Osteocyte (in vitro differentiated cells): ENCODE data around the gene TRA2A. TPM values are rescaled to one million over a fixed set of nuclear protein-coding genes. Genes with fewer than 3 reads are reported as not detected.

ENCODE experiments used
- DNase-seq: peaks from one replicate; pipeline ENCODE4 v3.0.0; 2021; ENCODE audit warnings: mixed read lengths; ENCODE audit not compliant: unreplicated experiment; ENCODE audit errors: extremely low spot score
- H3K27ac Mint-ChIP-seq: one replicate; pipeline ENCODE4 v1.8.0; 2021; ENCODE audit warnings: mild to moderate bottlenecking, mixed read lengths; ENCODE audit not compliant: unreplicated experiment
- H3K27me3 Mint-ChIP-seq: one replicate; pipeline ENCODE4 v1.8.0; 2021; ENCODE audit warnings: mixed read lengths; ENCODE audit not compliant: unreplicated experiment
- H3K36me3 Mint-ChIP-seq: one replicate; pipeline ENCODE4 v1.8.0; 2021; ENCODE audit warnings: mixed read lengths; ENCODE audit not compliant: unreplicated experiment
- H3K4me1 Mint-ChIP-seq: one replicate; pipeline ENCODE4 v1.8.0; 2021; ENCODE audit warnings: mixed read lengths; ENCODE audit not compliant: unreplicated experiment
- H3K4me3 Mint-ChIP-seq: one replicate; pipeline ENCODE4 v1.8.0; 2021; ENCODE audit warnings: mild to moderate bottlenecking, moderate library complexity, mixed read lengths; ENCODE audit not compliant: unreplicated experiment
- H3K9me3 Mint-ChIP-seq: one replicate; pipeline ENCODE4 v1.8.0; 2021; ENCODE audit warnings: mixed read lengths; ENCODE audit not compliant: unreplicated experiment
- long read RNA-seq: library from polyadenylated mRNA; unstranded; transcript quantifications from one replicate; pipeline ENCODE4 v2.0.0, GENCODE V29; 2021
- total RNA-seq: library from RNA; stranded (reverse); gene quantifications from 2 replicates; pipeline ENCODE4 v1.2.1, GENCODE V29; 2021
- TF ChIP-seq, protein P1 (sequence below): fragments of 200-600 bp; sonication (generic); IDR thresholded peaks from 2 replicates; pipeline ENCODE4 v1.5.0; 2021; ENCODE audit warnings: antibody characterized with exemption, mild to moderate bottlenecking, moderate library complexity

The TRA2A gene
- 78.8 and 79.0 TPM in 2 replicates for total RNA-seq
- long read RNA-seq, transcript TRA2A-201 (8 exons, 1,845 nt), result major isoform, 101 of 152 reads
- long read RNA-seq, partial matches to known transcripts, result 6 of 152 reads
- long read RNA-seq, other reads (novel, unspliced or antisense), result 40 of 152 reads

DNA sequence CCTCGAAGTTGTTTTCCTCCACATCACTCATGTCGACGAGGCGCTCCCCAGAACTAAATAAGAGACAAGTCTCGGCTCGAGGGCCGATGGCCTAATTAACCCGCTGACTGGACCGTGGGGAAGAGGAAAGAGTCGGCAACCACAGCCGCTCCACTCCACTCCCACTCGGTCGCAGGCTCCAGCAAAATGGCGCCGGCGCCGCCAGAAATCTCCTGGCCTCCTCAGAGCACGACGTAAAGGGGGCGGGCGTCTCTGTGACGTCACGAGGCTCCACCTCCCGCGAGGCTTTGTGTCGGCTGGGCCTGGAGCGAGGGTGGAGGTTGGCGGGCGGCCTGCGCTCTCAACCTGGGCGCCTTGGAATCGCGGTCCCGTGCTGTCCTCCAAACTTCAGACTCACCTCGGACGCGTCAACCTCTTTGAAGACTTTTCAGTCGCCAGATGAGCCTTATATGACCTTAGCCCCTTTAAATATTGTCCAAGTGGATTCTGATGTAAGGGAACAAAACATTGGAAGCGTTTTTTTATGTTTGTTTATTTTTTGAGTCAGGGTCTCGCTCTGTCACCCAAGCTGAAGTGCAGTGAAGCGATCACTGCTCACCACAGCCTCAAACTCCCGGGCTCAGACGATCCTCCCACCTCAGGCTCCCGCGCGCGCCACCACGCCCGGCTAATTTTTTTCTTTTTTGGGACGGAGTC is at the start of gene TRA2A:
Gene TRA2A (minus strand): TSS at position 188 of the 696 bp plus-strand sequence. CDS start 157 bp downstream, at position 31.
- H3K9me3 Mint-ChIP-seq, result no peaks in the 10 kb centered on the region
- H3K27ac Mint-ChIP-seq, result peak within 1 kb of the TSS; percentile 100
- DNase-seq, result peak; percentile 99
- peaks cover 40% of the 10 kb centered on the region for H3K4me1 Mint-ChIP-seq
- H3K27me3 Mint-ChIP-seq, result no peaks in the 10 kb centered on the region
- peak within 1 kb of the TSS; percentile 98 for H3K4me3 Mint-ChIP-seq
- TF ChIP-seq, protein P1, sequence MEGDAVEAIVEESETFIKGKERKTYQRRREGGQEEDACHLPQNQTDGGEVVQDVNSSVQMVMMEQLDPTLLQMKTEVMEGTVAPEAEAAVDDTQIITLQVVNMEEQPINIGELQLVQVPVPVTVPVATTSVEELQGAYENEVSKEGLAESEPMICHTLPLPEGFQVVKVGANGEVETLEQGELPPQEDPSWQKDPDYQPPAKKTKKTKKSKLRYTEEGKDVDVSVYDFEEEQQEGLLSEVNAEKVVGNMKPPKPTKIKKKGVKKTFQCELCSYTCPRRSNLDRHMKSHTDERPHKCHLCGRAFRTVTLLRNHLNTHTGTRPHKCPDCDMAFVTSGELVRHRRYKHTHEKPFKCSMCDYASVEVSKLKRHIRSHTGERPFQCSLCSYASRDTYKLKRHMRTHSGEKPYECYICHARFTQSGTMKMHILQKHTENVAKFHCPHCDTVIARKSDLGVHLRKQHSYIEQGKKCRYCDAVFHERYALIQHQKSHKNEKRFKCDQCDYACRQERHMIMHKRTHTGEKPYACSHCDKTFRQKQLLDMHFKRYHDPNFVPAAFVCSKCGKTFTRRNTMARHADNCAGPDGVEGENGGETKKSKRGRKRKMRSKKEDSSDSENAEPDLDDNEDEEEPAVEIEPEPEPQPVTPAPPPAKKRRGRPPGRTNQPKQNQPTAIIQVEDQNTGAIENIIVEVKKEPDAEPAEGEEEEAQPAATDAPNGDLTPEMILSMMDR, result no peak
- peaks cover 1% of the 10 kb centered on the region for H3K36me3 Mint-ChIP-seq

- TF ChIP-seq, protein P1, result peak; percentile 94
- H3K9me3 Mint-ChIP-seq, result no peaks in the 10 kb centered on the region
- no peaks in the 10 kb centered on the region for H3K4me1 Mint-ChIP-seq
- H3K27ac Mint-ChIP-seq, result no peak overlapping the region
- no peaks in the 10 kb centered on the region for H3K36me3 Mint-ChIP-seq
- DNase-seq, result peak; percentile 88
- H3K27me3 Mint-ChIP-seq, result peaks cover 13% of the 10 kb centered on the region
- H3K4me3 Mint-ChIP-seq, result no peak overlapping the region
Observed at GRCh38 chr7:23570592-23571200, 38.9 kb upstream of the TRA2A start.

- TF ChIP-seq, protein P1, result no peak
- Mint-ChIP-seq H3K4me3 (no peak overlapping the region), H3K9me3 (peaks cover 3% of the 10 kb centered on the region), H3K27me3 (peaks cover 66% of the 10 kb centered on the region), H3K27ac (no peak overlapping the region), H3K4me1 (no peaks in the 10 kb centered on the region), H3K36me3 (no peaks in the 10 kb centered on the region)
- no peak for DNase-seq
Observed at GRCh38 chr7:23558303-23558702, 26.5 kb upstream of the TRA2A start.

GRCh38 chr7:23547662-23548061 is 15.9 kb upstream of the TRA2A start:
- TF ChIP-seq, protein P1, result no peak
- H3K4me3 Mint-ChIP-seq, result no peak overlapping the region
- H3K36me3 Mint-ChIP-seq, result no peaks in the 10 kb centered on the region
- DNase-seq, result no peak
- peaks cover 4% of the 10 kb centered on the region for H3K27me3 Mint-ChIP-seq
- H3K9me3 Mint-ChIP-seq, result no peaks in the 10 kb centered on the region
- no peak overlapping the region for H3K27ac Mint-ChIP-seq
- peaks cover 2% of the 10 kb centered on the region for H3K4me1 Mint-ChIP-seq

GRCh38 chr7:23546897-23547572 is 15.3 kb upstream of the TRA2A start:
- TF ChIP-seq, protein P1, result peak; percentile 97
- no peak overlapping the region for H3K4me3 Mint-ChIP-seq
- H3K4me1 Mint-ChIP-seq, result peaks cover 2% of the 10 kb centered on the region
- peak; percentile 89 for DNase-seq
- no peak overlapping the region for H3K27ac Mint-ChIP-seq
- peaks cover 4% of the 10 kb centered on the region for H3K27me3 Mint-ChIP-seq
- H3K9me3 Mint-ChIP-seq, result no peaks in the 10 kb centered on the region
- H3K36me3 Mint-ChIP-seq, result no peaks in the 10 kb centered on the region
